GDM1 (cell line): ENCODE results near the gene NF2.
A peak's percentile ranks its signal among the peaks of the same experiment; 100 is the strongest.

Experiments
- DNase-seq: peaks from one replicate; lab custom pipeline; 2025; lab: John Stamatoyannopoulos, UW

Gene NF2

GRCh38 chr22:29702931-29703501 lies 99.6 kb downstream of the NF2 start:
- DNase-seq: no peak

DNA sequence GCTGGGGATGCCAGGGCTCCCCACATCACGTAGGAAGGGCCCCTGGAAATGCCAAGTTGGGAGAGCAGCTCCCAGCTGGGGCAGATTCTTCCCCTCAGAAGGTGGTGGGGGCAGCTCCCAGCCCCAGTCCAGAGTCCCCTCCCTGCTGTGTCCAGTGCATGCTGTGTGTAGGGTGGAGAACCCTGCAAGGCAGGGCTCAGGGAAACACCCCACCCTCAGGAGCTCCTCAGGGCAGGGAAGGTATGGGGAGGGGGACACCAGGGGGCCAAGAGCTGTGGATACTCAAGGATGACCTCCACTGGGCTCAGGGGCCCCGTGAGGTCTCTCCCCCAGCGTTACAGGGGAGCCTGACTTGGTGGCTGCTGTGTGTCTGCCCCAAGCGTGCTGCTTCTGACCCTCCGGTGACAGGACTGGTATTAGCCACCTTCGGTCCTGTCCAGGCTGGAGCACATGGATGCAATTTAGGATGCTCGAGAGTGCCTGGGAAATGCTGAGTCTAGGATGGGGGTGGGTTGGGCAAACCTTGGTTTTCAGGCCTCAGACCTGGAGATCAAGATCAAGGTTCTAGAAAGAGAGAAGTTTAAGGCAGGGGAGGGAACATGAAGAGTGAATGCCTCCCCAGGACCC lies 100.2 kb downstream of the NF2 start:
- no peak for DNase-seq

DNA sequence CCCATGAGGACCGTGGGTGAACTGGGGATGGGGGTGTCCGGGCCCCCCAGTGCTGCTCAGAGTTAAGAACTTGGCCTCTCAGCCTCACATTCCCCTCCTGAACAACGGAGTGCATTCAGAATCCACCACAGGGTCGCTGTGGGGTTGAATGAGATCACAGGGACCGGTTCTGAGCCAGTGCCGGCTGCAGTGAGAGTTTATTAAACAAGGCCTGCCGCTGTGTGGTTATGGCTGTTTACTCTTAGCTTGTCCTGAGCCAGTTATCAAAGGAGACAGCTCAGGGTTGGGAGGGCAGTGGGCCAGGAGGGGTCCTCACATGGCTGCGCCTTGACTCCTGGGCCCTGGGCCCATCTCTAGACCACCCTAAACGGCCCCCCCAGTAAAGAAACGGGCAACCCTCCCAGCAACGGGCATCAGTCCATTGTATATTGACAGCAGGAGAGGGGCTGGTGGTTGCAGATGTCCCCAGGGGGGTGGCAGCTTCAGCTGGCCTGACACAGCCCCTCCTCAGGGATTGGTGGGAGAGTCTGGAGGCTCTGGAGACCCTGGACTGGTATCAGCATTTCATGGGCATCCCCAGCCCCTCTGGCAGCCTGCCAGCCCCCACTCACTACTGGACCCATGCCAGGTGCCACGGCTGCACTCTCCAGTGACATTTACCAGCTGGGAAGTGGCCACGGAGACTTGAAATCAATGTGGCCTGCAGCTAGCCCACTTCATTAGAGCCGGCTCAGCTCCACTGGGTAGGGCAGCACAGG lies 101.3 kb downstream of the NF2 start:
- no peak for DNase-seq

DNA sequence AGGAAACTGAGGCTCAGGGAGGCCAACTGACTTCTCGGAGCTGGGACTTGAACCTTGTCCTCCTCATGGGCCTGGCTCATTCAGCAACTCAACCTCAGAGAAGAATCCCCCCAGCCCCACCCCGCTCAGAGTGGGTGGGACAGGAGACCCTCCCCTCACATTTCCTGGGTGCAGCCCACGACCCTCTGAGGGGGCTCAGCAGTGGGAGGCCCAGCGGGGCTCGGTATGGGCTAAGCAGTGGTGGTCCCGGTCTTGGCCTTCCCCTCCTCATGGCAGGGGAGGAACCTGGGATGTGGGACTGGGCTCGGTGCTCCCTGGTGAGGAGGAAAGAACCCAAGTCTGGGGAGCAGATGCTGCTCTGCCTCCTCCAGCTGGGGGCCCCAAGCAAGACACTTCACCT lies 102.2 kb downstream of the NF2 start:
- no peak for DNase-seq

DNA sequence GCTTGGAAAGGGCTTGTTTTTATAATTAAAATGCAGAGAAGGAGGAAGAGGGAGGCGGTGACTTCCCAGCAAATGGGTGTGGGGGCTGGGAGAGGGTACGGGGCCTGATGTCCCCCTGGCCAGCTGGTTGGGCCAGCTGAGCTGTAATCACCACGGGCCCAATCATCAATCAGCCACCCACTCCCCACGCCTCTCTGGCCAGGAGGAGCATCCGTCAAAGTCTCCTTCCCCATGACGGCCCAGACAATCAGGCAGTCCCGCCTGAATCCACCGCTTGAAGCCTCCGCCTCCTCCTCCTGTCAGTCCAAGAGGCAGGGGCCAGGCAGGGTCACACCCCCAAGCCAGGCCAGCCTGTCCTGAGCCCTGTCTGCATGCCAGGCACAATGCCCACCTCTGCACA lies 103.1 kb downstream of the NF2 start:
- no peak for DNase-seq

DNA sequence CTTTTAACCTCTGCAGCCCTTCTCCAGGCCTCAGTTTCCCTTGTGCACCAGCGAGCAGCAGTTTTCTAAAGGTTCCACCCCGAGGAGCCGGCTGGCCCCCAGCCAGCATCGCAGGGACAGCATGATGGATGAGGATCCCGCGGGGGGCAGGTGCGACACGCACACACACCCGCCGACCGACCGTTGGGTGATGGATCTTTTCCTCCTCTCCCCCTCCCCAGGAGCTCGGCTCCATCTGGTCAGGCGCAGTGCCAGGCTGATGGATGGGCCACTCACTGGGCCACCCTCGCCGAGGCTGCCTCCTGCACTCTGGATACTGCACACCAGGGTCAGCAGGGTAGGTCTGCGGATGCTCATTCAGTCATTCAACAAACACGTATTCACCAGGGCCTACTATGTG lies 103.6 kb downstream of the NF2 start:
- no peak for DNase-seq

GRCh38 chr22:29707471-29707870 lies 104.0 kb downstream of the NF2 start:
- DNase-seq: no peak

DNA sequence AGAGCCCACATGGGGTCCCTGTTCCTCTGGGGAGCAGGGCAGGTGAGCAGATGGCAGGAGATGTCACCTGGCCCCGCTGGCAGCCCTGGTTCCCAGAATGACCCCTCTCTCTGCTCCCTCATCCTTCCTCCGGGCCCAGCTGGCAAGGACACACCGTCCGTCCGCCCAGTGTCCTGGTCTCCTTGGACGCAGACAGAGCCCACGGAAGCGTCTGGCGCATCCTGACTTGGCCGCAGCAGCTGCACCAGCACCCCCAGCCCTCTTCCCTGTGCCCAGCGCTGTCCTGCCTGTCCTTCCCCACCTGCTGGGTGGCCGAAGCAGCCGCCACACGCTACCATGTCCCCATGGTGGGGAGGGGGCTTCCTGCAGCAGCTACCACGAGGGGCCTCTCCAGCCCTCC lies 106.8 kb downstream of the NF2 start:
- DNase-seq: no peak

DNA sequence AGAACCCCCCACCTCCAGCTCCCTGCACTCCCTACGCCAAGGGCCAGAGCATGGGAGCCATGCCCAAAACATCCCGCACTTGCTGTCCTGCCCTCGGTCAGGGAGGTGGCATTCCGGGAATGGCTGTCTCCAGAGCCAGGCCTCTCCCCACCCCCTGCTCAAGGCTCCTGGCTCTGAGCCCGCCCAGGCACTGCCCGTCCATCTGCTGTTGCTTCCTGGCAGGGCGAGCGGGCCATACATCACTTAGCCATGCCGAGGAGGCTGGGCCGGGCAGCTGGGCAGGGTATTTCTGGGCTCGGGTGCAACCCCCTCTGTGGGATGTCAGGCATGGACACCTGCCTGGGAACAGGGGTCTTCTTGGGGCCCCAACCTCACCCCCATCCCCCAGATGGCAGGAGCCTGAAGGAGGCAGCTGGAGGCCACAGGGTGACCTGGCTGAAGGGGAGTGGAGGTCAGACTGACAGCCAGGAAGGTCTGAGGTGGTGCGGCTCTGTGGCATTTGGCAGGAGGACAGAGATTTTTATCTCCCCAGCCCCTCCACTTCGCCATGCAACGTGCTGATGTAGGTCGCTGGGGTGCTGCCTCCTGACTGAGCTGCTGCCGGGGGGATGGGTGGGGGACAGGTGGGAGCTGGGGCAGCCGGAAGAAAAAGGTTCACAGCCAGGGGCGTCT lies 107.6 kb downstream of the NF2 start:
- no peak for DNase-seq

GRCh38 chr22:29712119-29712518 lies 108.7 kb downstream of the NF2 start:
- no peak for DNase-seq

GRCh38 chr22:29713156-29713727 lies 109.8 kb downstream of the NF2 start:
- DNase-seq: no peak

GRCh38 chr22:29715240-29715639 lies 111.8 kb downstream of the NF2 start:
- no peak for DNase-seq

GRCh38 chr22:29715705-29716104 lies 112.3 kb downstream of the NF2 start:
- no peak for DNase-seq

GRCh38 chr22:29716814-29717545 lies 113.5 kb downstream of the NF2 start:
- DNase-seq: peak; percentile 19

DNA sequence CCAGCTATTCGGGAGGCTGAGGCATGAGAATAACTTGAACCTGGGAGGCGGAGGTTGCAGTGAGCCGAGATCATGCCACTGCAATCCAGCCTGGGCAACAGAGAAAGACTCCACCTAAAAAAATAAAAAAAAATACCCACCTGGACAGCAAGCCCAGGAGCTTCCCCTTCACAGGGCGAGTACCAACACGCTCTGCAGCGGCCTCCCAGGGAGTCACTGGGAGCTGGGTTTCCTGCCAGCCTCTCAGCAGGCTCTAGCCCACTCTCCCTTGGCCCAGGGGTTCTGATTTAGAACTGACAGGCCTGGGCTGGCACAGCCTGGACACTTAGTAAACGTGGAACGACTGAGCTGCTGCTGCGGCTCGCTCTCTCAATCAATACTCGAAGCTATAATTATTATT lies 114.4 kb downstream of the NF2 start:
- no peak for DNase-seq

DNA sequence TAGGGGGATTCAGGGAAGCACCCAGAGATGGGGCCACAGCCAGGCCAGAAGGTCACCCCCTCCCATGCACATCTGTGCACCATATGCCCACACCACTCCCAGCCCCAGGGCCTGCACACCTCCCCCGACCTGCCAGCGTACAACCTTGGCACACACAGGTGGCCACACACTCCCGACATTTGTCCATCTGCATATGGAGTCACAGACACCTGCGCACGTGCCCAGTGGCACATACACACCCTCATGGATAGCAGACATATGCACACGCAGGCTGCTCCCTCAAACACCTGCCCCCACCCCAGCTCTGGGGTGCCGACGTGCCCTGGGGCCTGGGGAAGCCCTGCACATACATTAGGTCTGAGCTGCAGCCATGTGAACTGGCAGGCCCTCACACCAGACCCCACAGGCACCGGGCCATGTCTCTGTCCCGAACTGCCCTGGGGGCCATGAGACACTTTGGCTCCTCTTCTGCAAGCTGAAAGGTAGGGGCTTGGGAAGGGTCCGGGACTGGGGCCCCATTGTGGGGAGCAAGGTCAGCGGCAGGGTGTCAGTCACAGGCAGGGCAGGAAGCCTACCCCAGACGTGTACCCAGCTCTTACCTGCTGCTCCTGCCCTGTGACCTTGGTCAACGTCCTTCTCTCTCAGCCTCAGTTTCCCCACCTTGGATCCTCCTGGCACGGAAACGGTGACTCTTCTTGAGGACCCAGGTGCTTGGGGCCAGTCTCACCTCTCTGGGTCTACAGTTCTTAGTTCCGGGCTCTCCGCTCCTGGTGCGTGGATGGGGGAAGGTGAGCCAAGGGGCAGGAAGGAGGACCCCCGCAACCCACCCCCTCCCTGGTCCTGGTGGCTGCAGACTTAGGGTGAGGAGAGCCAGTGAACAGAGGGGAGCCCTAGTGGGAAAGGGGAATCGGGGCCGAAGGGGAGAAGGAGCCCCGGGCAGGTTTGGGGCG lies 115.8 kb downstream of the NF2 start:
- no peak for DNase-seq

DNA sequence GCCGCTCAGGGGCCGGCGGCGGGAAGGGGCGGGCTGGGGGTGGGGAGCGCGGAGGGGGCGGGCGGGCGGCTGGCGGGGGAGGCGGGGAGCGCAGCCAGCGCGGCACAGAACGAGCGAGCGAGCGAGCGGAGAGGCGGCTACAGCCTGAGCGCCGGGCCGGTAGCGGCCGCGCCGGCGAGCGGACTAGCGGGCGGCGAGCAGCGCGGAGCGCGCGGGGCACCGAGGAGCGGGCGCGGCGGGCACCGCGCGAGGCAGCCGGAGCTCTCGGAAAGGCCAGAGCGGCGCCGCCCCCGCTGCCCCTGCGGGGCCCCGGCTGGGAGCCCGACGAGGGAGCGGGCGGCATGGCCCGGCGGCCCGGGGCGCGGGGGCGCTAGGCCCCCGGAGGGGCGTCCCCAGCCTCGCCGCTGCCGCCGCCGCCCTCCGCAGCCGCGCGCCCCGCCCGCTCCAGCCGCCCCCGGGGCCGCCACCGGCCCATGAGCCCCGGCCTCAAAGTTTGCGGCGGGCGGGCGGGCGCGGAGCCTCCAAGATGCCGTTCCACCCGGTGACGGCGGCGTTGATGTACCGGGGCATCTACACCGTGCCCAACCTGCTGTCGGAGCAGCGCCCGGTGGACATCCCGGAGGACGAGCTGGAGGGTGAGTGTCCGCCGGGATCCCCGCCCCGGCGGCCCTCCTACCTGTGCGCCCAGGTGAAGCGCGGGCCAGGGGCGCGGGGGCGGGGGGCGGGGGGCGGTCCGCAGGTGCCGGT lies 116.6 kb downstream of the NF2 start, which contains the start of gene CABP7:
TSS of gene CABP7 (plus strand) at position 105 of the 747 bp plus-strand sequence. CDS start at position 527, 422 bp downstream.
- DNase-seq: no peak

DNA sequence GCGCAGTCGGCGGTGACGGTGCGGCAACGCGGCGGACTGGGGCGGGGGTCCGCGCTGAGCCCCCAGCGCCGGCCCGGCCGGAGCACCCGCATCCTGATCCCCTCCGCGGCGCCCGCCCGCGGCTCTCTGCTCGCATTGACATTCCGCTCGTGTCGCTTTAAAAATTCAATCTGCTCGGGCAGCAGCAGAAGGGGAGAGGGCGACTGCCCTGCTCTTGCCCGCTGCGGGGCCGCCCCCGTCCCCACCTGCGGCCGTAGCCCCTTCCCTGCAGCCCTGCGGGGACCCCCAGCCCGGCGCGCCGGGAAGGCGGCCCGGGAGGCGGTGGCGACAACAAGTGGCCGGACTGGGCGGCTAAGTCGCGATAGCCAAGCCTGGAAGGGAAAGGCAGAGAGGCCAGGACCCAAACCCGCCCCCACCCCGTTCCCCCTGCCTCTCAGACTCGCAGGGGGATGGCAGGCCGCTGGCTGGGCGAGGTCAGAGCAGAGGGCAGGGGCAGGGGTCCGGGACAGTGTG lies 117.4 kb downstream of the NF2 start:
- no peak for DNase-seq

GRCh38 chr22:29722151-29722550 lies 118.7 kb downstream of the NF2 start:
- no peak for DNase-seq

- DNase-seq: no peak
These were observed 119.2 kb downstream of the NF2 start for GRCh38 chr22:29722587-29722986.
